HG02798 (cell line): Measurements from ENCODE around the gene C5AR2.
"Not testable (repeated sequence)": the region's sequence is repeated elsewhere in the genome, so short reads cannot be mapped to it uniquely, and the experiment has no call there.

Experiments
- ATAC-seq: cut with Tn5 transposase; IDR thresholded peaks from one replicate; pipeline ENCODE4 v1.9.1; 2021; ENCODE audit warnings: mild to moderate bottlenecking; ENCODE audit not compliant: unreplicated experiment, poor library complexity

Gene C5AR2

GRCh38 chr19:47381121-47381520 lies 49.1 kb downstream of the C5AR2 start:
- no peak for ATAC-seq

GRCh38 chr19:47381653-47382279 lies 49.8 kb downstream of the C5AR2 start:
- no peak for ATAC-seq

- not testable (repeated sequence) for ATAC-seq
Measured at GRCh38 chr19:47383890-47384289, 51.9 kb downstream of the C5AR2 start.

GRCh38 chr19:47384533-47384932 lies 52.6 kb downstream of the C5AR2 start:
- ATAC-seq = not testable (repeated sequence)

GRCh38 chr19:47386582-47386981 lies 54.6 kb downstream of the C5AR2 start:
- ATAC-seq = not testable (repeated sequence)

GRCh38 chr19:47387623-47388022 lies 55.6 kb downstream of the C5AR2 start:
- ATAC-seq = not testable (repeated sequence)

GRCh38 chr19:47388721-47389120 lies 56.7 kb downstream of the C5AR2 start:
- not testable (repeated sequence) for ATAC-seq

GRCh38 chr19:47389150-47389556 lies 57.2 kb downstream of the C5AR2 start:
- ATAC-seq = no peak

GRCh38 chr19:47390533-47391488 lies 58.8 kb downstream of the C5AR2 start:
- ATAC-seq = no peak

- ATAC-seq = peak; percentile 43
Measured at GRCh38 chr19:47391510-47392223, 59.7 kb downstream of the C5AR2 start.
